IPS-15b (cell line): Measurements from ENCODE around the gene RBBP8.

Experiments used
- H3K27me3 ChIP-seq: one replicate; pipeline ENCODE4 v1.6.1; 2013; ENCODE audit warnings: low read length; ENCODE audit not compliant: control insufficient read depth, insufficient read depth
- H3K36me3 ChIP-seq: one replicate; pipeline ENCODE4 v1.6.1; 2013; ENCODE audit warnings: low read length; ENCODE audit not compliant: control insufficient read depth, insufficient read depth
- H3K4me1 ChIP-seq: one replicate; pipeline ENCODE4 v1.6.1; 2013; ENCODE audit warnings: mild to moderate bottlenecking, low read length; ENCODE audit not compliant: control insufficient read depth, insufficient read depth
- H3K4me3 ChIP-seq: one replicate; pipeline ENCODE4 v1.5.1; 2013; ENCODE audit warnings: low read depth, low read length
- H3K9ac ChIP-seq: one replicate; pipeline ENCODE4 v1.6.1; 2013; ENCODE audit warnings: low read depth, mild to moderate bottlenecking, low read length
- H3K9me3 ChIP-seq: one replicate; pipeline ENCODE4 v1.6.1; 2013; ENCODE audit warnings: mild to moderate bottlenecking, low read length; ENCODE audit not compliant: control insufficient read depth, insufficient read depth

Gene RBBP8

GRCh38 chr18:22975508-22975907 is 42.4 kb downstream of the RBBP8 start:
- no peak overlapping the region for H3K4me3 ChIP-seq
- H3K9me3 ChIP-seq, result no peaks in the 10 kb centered on the region
- no peaks in the 10 kb centered on the region for H3K27me3 ChIP-seq
- no peaks in the 10 kb centered on the region for H3K36me3 ChIP-seq
- no peak overlapping the region for H3K9ac ChIP-seq
- H3K4me1 ChIP-seq, result no peaks in the 10 kb centered on the region

GRCh38 chr18:22977847-22978701 is 44.9 kb downstream of the RBBP8 start:
- no peaks in the 10 kb centered on the region for H3K36me3 ChIP-seq
- no peak overlapping the region for H3K9ac ChIP-seq
- H3K4me1 ChIP-seq, result no peaks in the 10 kb centered on the region

GRCh38 chr18:22980394-22980793 is 47.3 kb downstream of the RBBP8 start:
- H3K36me3 ChIP-seq, result no peaks in the 10 kb centered on the region

More at GRCh38 chr18:22977847-22978701, 44.9 kb downstream of the RBBP8 start:
- H3K4me3 ChIP-seq, result no peak overlapping the region
- no peaks in the 10 kb centered on the region for H3K9me3 ChIP-seq
- no peaks in the 10 kb centered on the region for H3K27me3 ChIP-seq

GRCh38 chr18:22981274-22982133 is 48.4 kb downstream of the RBBP8 start:
- no peaks in the 10 kb centered on the region for H3K4me1 ChIP-seq
- H3K27me3 ChIP-seq, result no peaks in the 10 kb centered on the region
- no peaks in the 10 kb centered on the region for H3K36me3 ChIP-seq
- H3K9me3 ChIP-seq, result no peaks in the 10 kb centered on the region
- H3K4me3 ChIP-seq, result no peak overlapping the region
- no peak overlapping the region for H3K9ac ChIP-seq

More at GRCh38 chr18:22980394-22980793, 47.3 kb downstream of the RBBP8 start:
- Histone ChIP-seq H3K4me3 (no peak overlapping the region), H3K9ac (no peak overlapping the region), H3K9me3 (no peaks in the 10 kb centered on the region), H3K4me1 (no peaks in the 10 kb centered on the region), H3K27me3 (no peaks in the 10 kb centered on the region)

- Histone ChIP-seq H3K9ac (no peak overlapping the region), H3K36me3 (no peaks in the 10 kb centered on the region), H3K4me3 (no peak overlapping the region), H3K27me3 (no peaks in the 10 kb centered on the region), H3K9me3 (no peaks in the 10 kb centered on the region), H3K4me1 (no peaks in the 10 kb centered on the region)
Observed at GRCh38 chr18:22983175-22983574, 50.0 kb downstream of the RBBP8 start.

- H3K27me3 ChIP-seq, result no peaks in the 10 kb centered on the region
- no peaks in the 10 kb centered on the region for H3K36me3 ChIP-seq
- no peaks in the 10 kb centered on the region for H3K4me1 ChIP-seq
- H3K4me3 ChIP-seq, result no peak overlapping the region
- H3K9me3 ChIP-seq, result no peaks in the 10 kb centered on the region
- H3K9ac ChIP-seq, result no peak overlapping the region
Observed at GRCh38 chr18:22985250-22985649, 52.1 kb downstream of the RBBP8 start.

DNA sequence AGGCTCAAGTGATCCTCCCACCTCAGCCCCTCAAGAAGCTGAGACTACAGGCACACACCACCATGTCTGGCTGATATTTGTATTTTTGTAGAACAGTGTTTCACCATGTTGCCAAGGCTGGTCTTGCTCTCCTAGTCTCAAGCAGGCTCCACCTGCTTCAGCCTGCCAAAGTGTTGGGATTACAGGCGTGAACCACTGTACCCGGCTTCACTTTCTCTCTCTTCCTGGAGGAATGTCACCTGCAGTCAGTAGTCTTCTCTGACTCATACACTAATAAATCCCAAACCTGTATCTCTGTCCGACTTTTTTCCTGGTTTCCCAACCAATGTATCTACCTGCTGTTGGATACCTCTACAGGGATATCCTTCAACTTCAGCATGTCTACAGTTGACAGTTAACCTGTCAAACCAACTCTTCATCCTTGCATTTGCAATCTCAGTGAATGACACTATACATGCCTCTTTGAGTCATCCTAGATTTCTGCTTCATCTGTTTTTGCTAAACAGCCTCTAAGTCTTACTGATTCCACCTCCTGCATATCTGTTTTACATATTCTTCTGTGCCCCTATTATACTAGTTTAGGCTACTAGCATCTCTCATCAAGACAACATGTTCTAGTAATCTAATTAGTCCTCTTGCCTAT is 54.5 kb downstream of the RBBP8 start:
- H3K4me1 ChIP-seq, result no peaks in the 10 kb centered on the region
- H3K9ac ChIP-seq, result no peak overlapping the region
- H3K4me3 ChIP-seq, result no peak overlapping the region
- no peaks in the 10 kb centered on the region for H3K9me3 ChIP-seq
- no peaks in the 10 kb centered on the region for H3K36me3 ChIP-seq
- no peaks in the 10 kb centered on the region for H3K27me3 ChIP-seq

DNA sequence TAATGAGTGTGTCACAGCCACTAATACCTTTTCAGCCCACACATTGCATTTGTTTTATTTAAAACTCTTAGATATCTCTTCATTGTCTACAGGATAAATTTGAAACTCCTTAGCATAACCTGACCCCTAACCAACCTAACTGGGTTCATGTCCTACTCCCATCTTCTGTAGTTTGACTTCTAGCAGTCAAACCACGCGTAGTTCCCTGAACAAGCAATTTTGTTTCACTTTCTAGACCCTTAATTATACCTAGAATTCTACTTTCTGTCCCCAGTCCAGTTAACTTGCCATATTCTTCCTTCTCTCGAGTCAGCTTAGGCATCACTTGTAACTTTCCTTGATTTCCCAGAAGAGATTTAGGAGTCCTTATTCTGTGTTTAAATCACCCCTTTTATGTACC is 55.1 kb downstream of the RBBP8 start:
- no peaks in the 10 kb centered on the region for H3K4me1 ChIP-seq
- no peaks in the 10 kb centered on the region for H3K9me3 ChIP-seq
- H3K27me3 ChIP-seq, result no peaks in the 10 kb centered on the region
- no peak overlapping the region for H3K4me3 ChIP-seq
- peaks cover 2% of the 10 kb centered on the region for H3K36me3 ChIP-seq
- no peak overlapping the region for H3K9ac ChIP-seq

- Histone ChIP-seq H3K36me3 (no peaks in the 10 kb centered on the region), H3K4me1 (no peaks in the 10 kb centered on the region), H3K4me3 (no peak overlapping the region), H3K9me3 (no peaks in the 10 kb centered on the region), H3K9ac (no peak overlapping the region), H3K27me3 (no peaks in the 10 kb centered on the region)
Observed at GRCh38 chr18:22998344-22998743, 65.2 kb downstream of the RBBP8 start.

DNA sequence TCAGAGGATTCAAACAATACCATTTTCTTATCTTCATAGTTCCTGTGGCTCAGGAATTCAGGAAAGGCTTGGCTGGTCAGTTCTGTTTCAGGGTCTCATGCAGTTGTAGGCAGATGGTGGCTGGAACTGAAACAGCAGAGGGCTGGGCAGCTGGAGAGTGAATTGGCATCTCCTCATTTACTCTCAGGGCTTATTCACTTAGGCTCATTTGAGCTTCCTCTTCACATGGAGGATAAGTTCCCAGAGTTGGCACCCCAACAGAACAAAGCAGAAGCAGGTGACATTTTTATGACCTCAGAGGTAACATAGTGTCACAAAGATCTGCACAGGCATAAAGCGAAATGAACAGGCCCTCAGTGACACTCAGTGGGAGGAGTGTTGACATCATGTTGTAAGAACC is 66.1 kb downstream of the RBBP8 start:
- Histone ChIP-seq H3K36me3 (no peaks in the 10 kb centered on the region), H3K27me3 (no peaks in the 10 kb centered on the region), H3K9me3 (no peaks in the 10 kb centered on the region)

GRCh38 chr18:22999647-23000046 is 66.5 kb downstream of the RBBP8 start:
- Histone ChIP-seq H3K9ac (no peak overlapping the region), H3K36me3 (no peaks in the 10 kb centered on the region), H3K4me1 (no peaks in the 10 kb centered on the region), H3K9me3 (no peaks in the 10 kb centered on the region), H3K27me3 (no peaks in the 10 kb centered on the region), H3K4me3 (no peak overlapping the region)

More for the DNA sequence above, 66.1 kb downstream of the RBBP8 start:
- Histone ChIP-seq H3K9ac (no peak overlapping the region), H3K4me3 (no peak overlapping the region), H3K4me1 (no peaks in the 10 kb centered on the region)
